Pancreas (tissue), 10 donors: Measurements from ENCODE around the gene BMPR1A. TPM values are rescaled to one million over a fixed set of nuclear protein-coding genes. Genes with fewer than 3 reads are reported as not detected.
"Not testable (repeated sequence)": the region's sequence is repeated elsewhere in the genome, so short reads cannot be mapped to it uniquely, and the experiment has no call there.

Experiments used
- ATAC-seq, 4 donors: fragments of 200-7000 bp; cut with Tn5 transposase; one replicate each; pipeline versions ENCODE4 v1.8.0 to v1.9.1; 2020; ENCODE audit warnings: mild to moderate bottlenecking in 4 of 4, moderate library complexity in 4 of 4
- DNase-seq, 6 donors: peaks; one replicate each; pipeline ENCODE4 v3.0.0-alpha.2; 2020
- FAIRE-seq: peaks from 2 replicates; lab custom pipeline; 2012; peaks lifted over from hg19 to GRCh38; lab: Jason Lieb, UNC
- H3K27ac ChIP-seq, 4 donors: fragments of 200-600 bp; sonication (generic); 1 replicate in 3 of 4; 2 replicates in 1 of 4; pipeline versions ENCODE4 v1.5.0 to v1.8.0; 2020
- H3K27me3 ChIP-seq, 4 donors: fragments of 200-600 bp; one replicate each; pipeline ENCODE4 v1.8.0; 2021
- H3K36me3 ChIP-seq, 3 donors: fragments of 200-600 bp; sonication (generic) in 1 of 3; one replicate each; pipeline versions ENCODE4 v1.5.0 to v1.8.0; 2020 to 2021
- H3K4me1 ChIP-seq, 3 donors: fragments of 200-600 bp; one replicate each; pipeline ENCODE4 v1.8.0; 2021
- H3K4me3 ChIP-seq, 4 donors: fragments of 200-600 bp; sonication (generic) in 2 of 4; one replicate each; pipeline versions ENCODE4 v1.5.0 to v1.8.0; 2020 to 2021
- H3K9me3 ChIP-seq, 4 donors: fragments of 200-600 bp; one replicate each; pipeline ENCODE4 v1.8.0; 2021
- CTCF ChIP-seq, 4 donors: fragments of 200-600 bp; sonication (generic) in 3 of 4; IDR thresholded peaks; one replicate each; pipeline versions ENCODE4 v1.5.0 to v1.8.0; 2021; ENCODE audit warnings: antibody characterized with exemption in 4 of 4
- WGBS, 2 donors: extraction: QIAGEN DNeasy Blood & Tissue Kit; methylation state at CpG; one replicate each; pipeline ENCODE4 v1.1.7; 2013; 5-methylcytosine and 5-hydroxymethylcytosine counted together
- intact Hi-C, 3 donors: fragments of 100-400 bp; cut with DNase I; formaldehyde crosslinking; loops; one replicate each; pipeline versions ENCODE4 v1.11.1 to v1.14.2; 2022
- polyA plus RNA-seq, 2 donors: library from polyadenylated mRNA; stranded (reverse); fragments of 200-250 nt; gene quantifications; one replicate each; pipeline ENCODE4 v1.2.3, GENCODE V29; 2013
- total RNA-seq, 6 donors: library from RNA; stranded (reverse); fragmentation: NEBNext Ultra II Directional in 4 of 6; extraction: Animal tissue kit (Norgen Biotek cat#: 25700) in 4 of 6; gene quantifications; one replicate each; pipeline versions ENCODE4 v1.2.1 to v1.2.4, GENCODE V29; 2021 to 2023
- donor health status: healthy with polysubstance abuse.
- donor health status: DM: no; HTN: no; CAD: no; lungs with moderate emphysema.
- donor health status: DM: no; HTN: no; CAD: no.
- donor health status: control.
- donor health status: control.
- donor health status: Bipolar disorder and iron deficiency.
- donor health status: DM: yes; HTN: yes; CAD: no.
- donor health status: DM: no; HTN: no; CAD: no.
- donor health status: DM: no; HTN: no; CAD: no.
- donor health status: DM: yes; HTN: yes; CAD: no.

The BMPR1A gene
- total and polyA plus RNA-seq, 8 donors: 3.5 to 22.3 (median 11.1) TPM

GRCh38 chr10:86732771-86733170 lies 23.6 kb upstream of the BMPR1A start:
- ATAC-seq: no peak
- Histone ChIP-seq H3K27ac (no peak overlapping the region), H3K4me3 (no peak overlapping the region), H3K36me3 (no peaks in the 10 kb centered on the region), H3K27me3 (no peaks in the 10 kb centered on the region), H3K9me3 (no peaks in the 10 kb centered on the region), H3K4me1 (no peaks in the 10 kb centered on the region)
- DNase-seq: no peak
- WGBS, 2 donors: 87 to 91% methylated on average over 13 of the region's 13 CpGs
- intact Hi-C loops: no loop called here
- TF ChIP-seq CTCF (IDR thresholded peaks at IDR 0.05): no peak
- no peak for FAIRE-seq

GRCh38 chr10:86733260-86733671 lies 23.2 kb upstream of the BMPR1A start:
- FAIRE-seq: peak; percentile 90
- H3K27ac ChIP-seq: no peak overlapping the region
- no peaks in the 10 kb centered on the region for H3K9me3 ChIP-seq
- no peaks in the 10 kb centered on the region for H3K4me1 ChIP-seq
- no peaks in the 10 kb centered on the region for H3K36me3 ChIP-seq
- DNase-seq: no peak
- TF ChIP-seq CTCF (IDR thresholded peaks at IDR 0.05): no peak
- 82 to 93% methylated on average over 8 of the region's 8 CpGs for WGBS, 2 donors
- intact Hi-C loops: no loop called here
- no peaks in the 10 kb centered on the region for H3K27me3 ChIP-seq
- peak in 1 of 4 donors; percentile 29 for ATAC-seq
- no peak overlapping the region for H3K4me3 ChIP-seq

- no peaks in the 10 kb centered on the region for H3K36me3 ChIP-seq
- no peak for TF ChIP-seq CTCF (IDR thresholded peaks at IDR 0.05)
- no peak overlapping the region for H3K27ac ChIP-seq
- FAIRE-seq (no peak), DNase-seq (no peak), ATAC-seq (no peak)
- no peaks in the 10 kb centered on the region for H3K27me3 ChIP-seq
- H3K4me1 ChIP-seq: no peaks in the 10 kb centered on the region
- no peak overlapping the region for H3K4me3 ChIP-seq
- WGBS, 2 donors: 72 to 75% methylated on average over 4 of the region's 4 CpGs
- intact Hi-C loops: no loop called here
- no peaks in the 10 kb centered on the region for H3K9me3 ChIP-seq
Observed at GRCh38 chr10:86734207-86734988, 22.0 kb upstream of the BMPR1A start.

GRCh38 chr10:86735278-86735677 lies 21.1 kb upstream of the BMPR1A start:
- H3K9me3 ChIP-seq, H3K4me1 ChIP-seq, intact Hi-C loops, H3K27ac ChIP-seq, ATAC-seq, H3K27me3 ChIP-seq, H3K36me3 ChIP-seq, DNase-seq, H3K4me3 ChIP-seq, FAIRE-seq: not testable (repeated sequence)
- WGBS, 2 donors: 91 to 92% methylated on average over 4 of the region's 4 CpGs

GRCh38 chr10:86742230-86742629 lies 14.2 kb upstream of the BMPR1A start:
- H3K4me3 ChIP-seq: no peak overlapping the region
- WGBS, 2 donors: 100% methylated on average over 1 of the region's 1 CpG
- DNase-seq: no peak
- no peaks in the 10 kb centered on the region for H3K9me3 ChIP-seq
- TF ChIP-seq CTCF (IDR thresholded peaks at IDR 0.05): no peak
- no peaks in the 10 kb centered on the region for H3K27me3 ChIP-seq
- no peaks in the 10 kb centered on the region for H3K36me3 ChIP-seq
- ATAC-seq: peak in 3 of 4 donors; percentile 55 to 73 (median 56)
- no peaks in the 10 kb centered on the region for H3K4me1 ChIP-seq
- no peak for FAIRE-seq
- intact Hi-C loops: no loop called here
- H3K27ac ChIP-seq: no peak overlapping the region
